HepG2 (cell line): Measurements from ENCODE around the gene DDRGK1. TPM values are rescaled to one million over a fixed set of nuclear protein-coding genes. Genes with fewer than 3 reads are reported as not detected.

Source experiments
- GFI1 ChIP-seq: sonication (generic); formaldehyde crosslinking; IDR thresholded peaks from 2 replicates; pipeline ENCODE4 v1.5.0; 2020; ENCODE audit warnings: missing genetic modification reagents, mild to moderate bottlenecking, borderline replicate concordance
- KDM4B ChIP-seq: sonication (generic); formaldehyde crosslinking; IDR thresholded peaks from 2 replicates; pipeline ENCODE4 v1.4.0; 2020; ENCODE audit warnings: missing genetic modification reagents
- MED13 ChIP-seq: sonication (generic); formaldehyde crosslinking; IDR thresholded peaks from 2 replicates; pipeline ENCODE4 v1.5.0; 2020; ENCODE audit warnings: missing genetic modification reagents
- SOX6 ChIP-seq, 2 experiments: fragments of 450-650 bp in 1 of 2; sonication (generic) in 1 of 2; formaldehyde crosslinking in 1 of 2; IDR thresholded peaks; 2 replicates each; pipeline versions ENCODE4 v1.4.0 to v1.6.1; 2017 to 2020; ENCODE audit warnings: antibody characterized with exemption in 1 of 2, mild to moderate bottlenecking in 1 of 2, missing genetic modification reagents in 1 of 2
- ZNF292 ChIP-seq: sonication (generic); formaldehyde crosslinking; IDR thresholded peaks from 2 replicates; pipeline ENCODE4 v1.8.1; 2022; ENCODE audit warnings: mild to moderate bottlenecking, low read depth, missing genetic modification reagents, borderline replicate concordance
- ZNF331 ChIP-seq: sonication (generic); formaldehyde crosslinking; IDR thresholded peaks from 2 replicates; pipeline ENCODE4 v1.4.0; 2020; ENCODE audit warnings: missing genetic modification reagents
- ZNF687 ChIP-seq: sonication (generic); formaldehyde crosslinking; IDR thresholded peaks from 2 replicates; pipeline ENCODE4 v1.5.1; 2020; ENCODE audit warnings: mild to moderate bottlenecking, missing genetic modification reagents, moderate library complexity
- ZNF724P ChIP-seq: sonication (generic); formaldehyde crosslinking; IDR thresholded peaks from 2 replicates; pipeline ENCODE4 v1.8.0; 2022; ENCODE audit warnings: missing genetic modification reagents, borderline replicate concordance
- ZNF891 ChIP-seq: sonication (generic); formaldehyde crosslinking; IDR thresholded peaks from 2 replicates; pipeline ENCODE4 v1.5.0; 2020; ENCODE audit warnings: mild to moderate bottlenecking, missing genetic modification reagents
- polyA plus RNA-seq, 8 experiments: library from polyadenylated mRNA; depleted of rRNA in 3 of 8; stranded (reverse) in 7 of 8; unstranded in 1 of 8; fragments of >200 nt; fragmentation: Illumina TruSeq in 4 of 8; extraction: Trizol in 4 of 8; gene quantifications; 2 replicates each; pipeline versions ENCODE4 v1.2.1 to v1.2.3, GENCODE V29; 2011 to 2016; ENCODE audit warnings: low read depth in 4 of 8, missing spikeins in 1 of 8, mixed read lengths in 1 of 8; ENCODE audit not compliant: insufficient read depth in 1 of 8
- total RNA-seq, 5 experiments: library from RNA; depleted of rRNA; stranded (reverse); fragments of >200 nt; fragmentation: Illumina TruSeq; extraction: Trizol; gene quantifications; 2 replicates each; pipeline ENCODE4 v1.2.3, GENCODE V29; 2016; ENCODE audit warnings: low read depth in 1 of 5
- TF ChIP-seq, protein P1 (sequence below): sonication (generic); formaldehyde crosslinking; IDR thresholded peaks from 2 replicates; pipeline ENCODE4 v1.8.0; 2022; ENCODE audit warnings: mild to moderate bottlenecking, missing genetic modification reagents; ENCODE audit not compliant: insufficient replicate concordance
- TF ChIP-seq, protein P2 (sequence below): sonication (generic); formaldehyde crosslinking; IDR thresholded peaks from 2 replicates; pipeline ENCODE4 v1.4.0; 2020; ENCODE audit warnings: missing genetic modification reagents
- TF ChIP-seq, protein P3 (sequence below): sonication (generic); formaldehyde crosslinking; IDR thresholded peaks from 2 replicates; pipeline ENCODE4 v1.4.0; 2020; ENCODE audit warnings: missing genetic modification reagents, borderline replicate concordance
- TF ChIP-seq, protein P4 (sequence below): conservative IDR thresholded peaks from 2 replicates; pipeline ENCODE4 v1.6.1; 2018; ENCODE audit warnings: missing genetic modification reagents

The DDRGK1 gene
- total and polyA plus RNA-seq, 2 of the 13 experiments (the other 11 are each of a cell fraction or from before 2014, with no cell fraction given), result 96.7 to 149 TPM

DNA sequence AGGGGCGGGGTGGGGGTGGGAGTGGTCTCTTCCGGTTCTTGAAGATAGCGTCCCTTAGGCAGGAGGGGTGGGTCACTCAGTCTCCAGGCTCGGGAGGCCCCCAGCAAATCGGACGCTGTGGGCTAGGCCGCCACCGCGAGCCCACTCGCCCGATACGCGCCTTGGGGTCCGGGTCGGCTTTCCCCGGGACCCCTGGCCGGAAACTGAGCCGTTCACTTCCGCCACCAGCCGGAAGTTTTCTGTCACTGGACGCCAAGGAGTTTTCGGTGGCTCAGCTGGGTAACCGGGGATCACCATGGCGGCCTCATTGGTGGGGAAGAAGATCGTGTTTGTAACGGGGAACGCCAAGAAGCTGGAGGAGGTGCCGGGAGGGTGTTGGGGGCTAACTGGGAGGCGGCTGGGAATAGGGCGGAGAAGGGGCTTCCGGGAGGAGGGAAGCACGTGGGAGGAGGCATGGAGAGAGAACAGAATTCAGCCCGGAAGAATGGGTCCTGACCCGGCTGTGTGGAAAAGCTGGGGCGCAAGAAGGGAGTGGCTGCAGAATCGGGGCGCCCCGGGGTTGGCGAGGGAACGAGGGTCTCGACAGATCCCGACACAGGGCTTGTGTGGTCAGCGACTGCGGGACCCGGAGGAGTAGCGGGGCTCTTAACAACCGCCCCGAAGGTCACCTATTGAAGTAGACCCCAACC is 4.9 kb upstream of the DDRGK1 start, which contains the start of gene ITPA (continued):
- no peak; the same call in 1 of the 2 replicates for TF ChIP-seq ZNF724P (CRISPR knock-in tag)
- no peak for TF ChIP-seq ZNF292 (CRISPR knock-in tag)
- TF ChIP-seq, protein P1, sequence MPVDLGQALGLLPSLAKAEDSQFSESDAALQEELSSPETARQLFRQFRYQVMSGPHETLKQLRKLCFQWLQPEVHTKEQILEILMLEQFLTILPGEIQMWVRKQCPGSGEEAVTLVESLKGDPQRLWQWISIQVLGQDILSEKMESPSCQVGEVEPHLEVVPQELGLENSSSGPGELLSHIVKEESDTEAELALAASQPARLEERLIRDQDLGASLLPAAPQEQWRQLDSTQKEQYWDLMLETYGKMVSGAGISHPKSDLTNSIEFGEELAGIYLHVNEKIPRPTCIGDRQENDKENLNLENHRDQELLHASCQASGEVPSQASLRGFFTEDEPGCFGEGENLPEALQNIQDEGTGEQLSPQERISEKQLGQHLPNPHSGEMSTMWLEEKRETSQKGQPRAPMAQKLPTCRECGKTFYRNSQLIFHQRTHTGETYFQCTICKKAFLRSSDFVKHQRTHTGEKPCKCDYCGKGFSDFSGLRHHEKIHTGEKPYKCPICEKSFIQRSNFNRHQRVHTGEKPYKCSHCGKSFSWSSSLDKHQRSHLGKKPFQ (CRISPR knock-in tag), result peak; percentile 47
- TF ChIP-seq, protein P2, sequence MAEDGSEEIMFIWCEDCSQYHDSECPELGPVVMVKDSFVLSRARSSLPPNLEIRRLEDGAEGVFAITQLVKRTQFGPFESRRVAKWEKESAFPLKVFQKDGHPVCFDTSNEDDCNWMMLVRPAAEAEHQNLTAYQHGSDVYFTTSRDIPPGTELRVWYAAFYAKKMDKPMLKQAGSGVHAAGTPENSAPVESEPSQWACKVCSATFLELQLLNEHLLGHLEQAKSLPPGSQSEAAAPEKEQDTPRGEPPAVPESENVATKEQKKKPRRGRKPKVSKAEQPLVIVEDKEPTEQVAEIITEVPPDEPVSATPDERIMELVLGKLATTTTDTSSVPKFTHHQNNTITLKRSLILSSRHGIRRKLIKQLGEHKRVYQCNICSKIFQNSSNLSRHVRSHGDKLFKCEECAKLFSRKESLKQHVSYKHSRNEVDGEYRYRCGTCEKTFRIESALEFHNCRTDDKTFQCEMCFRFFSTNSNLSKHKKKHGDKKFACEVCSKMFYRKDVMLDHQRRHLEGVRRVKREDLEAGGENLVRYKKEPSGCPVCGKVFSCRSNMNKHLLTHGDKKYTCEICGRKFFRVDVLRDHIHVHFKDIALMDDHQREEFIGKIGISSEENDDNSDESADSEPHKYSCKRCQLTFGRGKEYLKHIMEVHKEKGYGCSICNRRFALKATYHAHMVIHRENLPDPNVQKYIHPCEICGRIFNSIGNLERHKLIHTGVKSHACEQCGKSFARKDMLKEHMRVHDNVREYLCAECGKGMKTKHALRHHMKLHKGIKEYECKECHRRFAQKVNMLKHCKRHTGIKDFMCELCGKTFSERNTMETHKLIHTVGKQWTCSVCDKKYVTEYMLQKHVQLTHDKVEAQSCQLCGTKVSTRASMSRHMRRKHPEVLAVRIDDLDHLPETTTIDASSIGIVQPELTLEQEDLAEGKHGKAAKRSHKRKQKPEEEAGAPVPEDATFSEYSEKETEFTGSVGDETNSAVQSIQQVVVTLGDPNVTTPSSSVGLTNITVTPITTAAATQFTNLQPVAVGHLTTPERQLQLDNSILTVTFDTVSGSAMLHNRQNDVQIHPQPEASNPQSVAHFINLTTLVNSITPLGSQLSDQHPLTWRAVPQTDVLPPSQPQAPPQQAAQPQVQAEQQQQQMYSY (CRISPR knock-in tag), result peak; percentile 81
- 0 out of 2 replicates have a peak, but pooled peaks have one; percentile 24 for TF ChIP-seq MED13 (CRISPR knock-in tag)
- TF ChIP-seq SOX6 (IDR thresholded peaks at IDR 0.05), result no peak
- no peak; the same call in 1 of the 2 replicates for TF ChIP-seq SOX6 (CRISPR knock-in tag; IDR thresholded peaks at IDR 0.05)
- TF ChIP-seq, protein P3, sequence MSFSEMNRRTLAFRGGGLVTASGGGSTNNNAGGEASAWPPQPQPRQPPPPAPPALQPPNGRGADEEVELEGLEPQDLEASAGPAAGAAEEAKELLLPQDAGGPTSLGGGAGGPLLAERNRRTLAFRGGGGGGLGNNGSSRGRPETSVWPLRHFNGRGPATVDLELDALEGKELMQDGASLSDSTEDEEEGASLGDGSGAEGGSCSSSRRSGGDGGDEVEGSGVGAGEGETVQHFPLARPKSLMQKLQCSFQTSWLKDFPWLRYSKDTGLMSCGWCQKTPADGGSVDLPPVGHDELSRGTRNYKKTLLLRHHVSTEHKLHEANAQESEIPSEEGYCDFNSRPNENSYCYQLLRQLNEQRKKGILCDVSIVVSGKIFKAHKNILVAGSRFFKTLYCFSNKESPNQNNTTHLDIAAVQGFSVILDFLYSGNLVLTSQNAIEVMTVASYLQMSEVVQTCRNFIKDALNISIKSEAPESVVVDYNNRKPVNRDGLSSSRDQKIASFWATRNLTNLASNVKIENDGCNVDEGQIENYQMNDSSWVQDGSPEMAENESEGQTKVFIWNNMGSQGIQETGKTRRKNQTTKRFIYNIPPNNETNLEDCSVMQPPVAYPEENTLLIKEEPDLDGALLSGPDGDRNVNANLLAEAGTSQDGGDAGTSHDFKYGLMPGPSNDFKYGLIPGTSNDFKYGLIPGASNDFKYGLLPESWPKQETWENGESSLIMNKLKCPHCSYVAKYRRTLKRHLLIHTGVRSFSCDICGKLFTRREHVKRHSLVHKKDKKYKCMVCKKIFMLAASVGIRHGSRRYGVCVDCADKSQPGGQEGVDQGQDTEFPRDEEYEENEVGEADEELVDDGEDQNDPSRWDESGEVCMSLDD, result 0 out of 2 replicates have a peak, but pooled peaks have one; percentile 55
- peak; percentile 20; the same call in 1 of the 2 replicates for TF ChIP-seq GFI1 (CRISPR knock-in tag)
- TF ChIP-seq ZNF331, result peak; percentile 40
- peak; percentile 46; the same call in 1 of the 2 replicates for TF ChIP-seq ZNF891
- TF ChIP-seq, protein P4, sequence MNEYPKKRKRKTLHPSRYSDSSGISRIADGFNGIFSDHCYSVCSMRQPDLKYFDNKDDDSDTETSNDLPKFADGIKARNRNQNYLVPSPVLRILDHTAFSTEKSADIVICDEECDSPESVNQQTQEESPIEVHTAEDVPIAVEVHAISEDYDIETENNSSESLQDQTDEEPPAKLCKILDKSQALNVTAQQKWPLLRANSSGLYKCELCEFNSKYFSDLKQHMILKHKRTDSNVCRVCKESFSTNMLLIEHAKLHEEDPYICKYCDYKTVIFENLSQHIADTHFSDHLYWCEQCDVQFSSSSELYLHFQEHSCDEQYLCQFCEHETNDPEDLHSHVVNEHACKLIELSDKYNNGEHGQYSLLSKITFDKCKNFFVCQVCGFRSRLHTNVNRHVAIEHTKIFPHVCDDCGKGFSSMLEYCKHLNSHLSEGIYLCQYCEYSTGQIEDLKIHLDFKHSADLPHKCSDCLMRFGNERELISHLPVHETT (CRISPR knock-in tag), result peak; percentile 62; the same call in 1 of the 2 replicates
- TF ChIP-seq KDM4B (CRISPR knock-in tag), result no peak; the same call in 1 of the 2 replicates
- TF ChIP-seq ZNF687 (CRISPR knock-in tag), result peak; percentile 98
